Loucy (cell line): ENCODE data around the gene CARD9.
"Not testable (repeated sequence)": the region's sequence is repeated elsewhere in the genome, so short reads cannot be mapped to it uniquely, and the experiment has no call there.

Source experiments
- EZH2phosphoT487 ChIP-seq: fragments of 200-600 bp; IDR thresholded peaks from 2 replicates; pipeline ENCODE4 v1.6.1; 2018; ENCODE audit warnings: antibody characterized with exemption, mild to moderate bottlenecking, moderate library complexity, borderline replicate concordance
- TF ChIP-seq, protein P1 (sequence below): fragments of 200-600 bp; sonication (generic); conservative IDR thresholded peaks from 2 replicates; pipeline ENCODE4 v1.5.1; 2014; ENCODE audit warnings: mild to moderate bottlenecking, antibody characterized with exemption, low read length

- TF ChIP-seq, protein P1, sequence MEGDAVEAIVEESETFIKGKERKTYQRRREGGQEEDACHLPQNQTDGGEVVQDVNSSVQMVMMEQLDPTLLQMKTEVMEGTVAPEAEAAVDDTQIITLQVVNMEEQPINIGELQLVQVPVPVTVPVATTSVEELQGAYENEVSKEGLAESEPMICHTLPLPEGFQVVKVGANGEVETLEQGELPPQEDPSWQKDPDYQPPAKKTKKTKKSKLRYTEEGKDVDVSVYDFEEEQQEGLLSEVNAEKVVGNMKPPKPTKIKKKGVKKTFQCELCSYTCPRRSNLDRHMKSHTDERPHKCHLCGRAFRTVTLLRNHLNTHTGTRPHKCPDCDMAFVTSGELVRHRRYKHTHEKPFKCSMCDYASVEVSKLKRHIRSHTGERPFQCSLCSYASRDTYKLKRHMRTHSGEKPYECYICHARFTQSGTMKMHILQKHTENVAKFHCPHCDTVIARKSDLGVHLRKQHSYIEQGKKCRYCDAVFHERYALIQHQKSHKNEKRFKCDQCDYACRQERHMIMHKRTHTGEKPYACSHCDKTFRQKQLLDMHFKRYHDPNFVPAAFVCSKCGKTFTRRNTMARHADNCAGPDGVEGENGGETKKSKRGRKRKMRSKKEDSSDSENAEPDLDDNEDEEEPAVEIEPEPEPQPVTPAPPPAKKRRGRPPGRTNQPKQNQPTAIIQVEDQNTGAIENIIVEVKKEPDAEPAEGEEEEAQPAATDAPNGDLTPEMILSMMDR = not testable (repeated sequence)
- TF ChIP-seq EZH2phosphoT487 = not testable (repeated sequence)
Observed at GRCh38 chr9:136351868-136352267, 21.6 kb downstream of the CARD9 start.
